Activated CD8-positive, alpha-beta memory T cell treated with anti-CD3 and anti-CD28 coated beads, Interleukin-2, amount 50 U/mL, for 1 hour (primary cell): Measurements from ENCODE around the gene CCNF.

Experiments
- DNase-seq: peaks from one replicate; pipeline ENCODE4 v3.0.0-alpha.2; 2020; ENCODE audit errors: extremely low read depth

Gene CCNF

DNA sequence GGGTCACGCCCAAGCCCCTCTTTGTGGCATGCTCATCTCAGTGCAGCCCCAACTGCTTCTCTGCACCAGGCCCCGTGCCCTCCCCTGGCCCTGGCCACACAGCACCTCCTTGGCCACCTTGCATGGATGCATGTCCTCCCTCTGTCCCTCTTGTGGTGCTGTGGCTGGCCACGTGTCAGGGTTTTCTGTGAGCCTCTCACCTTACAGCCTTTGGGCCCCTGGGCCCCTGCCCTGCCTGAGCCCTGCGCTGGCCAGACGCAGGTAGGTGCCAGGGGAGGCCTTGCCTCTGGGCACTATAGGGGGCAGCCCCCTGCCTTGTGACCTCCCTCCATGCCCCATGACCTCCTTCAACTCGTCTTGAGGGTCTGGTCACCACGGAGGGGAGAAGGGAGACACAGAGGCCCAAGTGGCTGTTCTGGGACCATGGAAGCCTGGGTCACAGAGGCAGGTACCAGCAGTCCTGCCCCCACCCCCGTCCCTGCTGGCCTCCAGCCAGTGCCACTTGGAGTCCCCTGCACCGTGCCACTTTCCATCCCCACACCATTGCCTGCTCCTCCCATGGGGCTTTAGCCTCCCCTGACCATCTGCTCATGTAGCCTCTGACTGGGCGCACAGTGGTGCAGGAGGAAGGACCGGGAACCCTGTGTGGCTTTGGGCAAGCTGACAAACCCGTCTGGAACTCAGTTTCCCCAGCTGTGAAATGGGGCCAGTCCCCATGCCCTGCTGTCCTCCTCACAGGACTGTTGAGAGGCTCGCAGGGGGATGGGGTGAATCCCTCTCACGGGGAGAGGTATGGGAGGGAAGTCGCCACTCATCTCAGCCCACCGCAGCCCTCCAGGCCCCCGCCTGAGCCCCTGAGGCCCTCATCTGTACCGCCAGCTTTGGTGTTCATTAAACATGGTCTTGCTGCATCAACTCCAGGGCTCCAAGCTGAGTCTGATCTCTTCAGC is 73.0 kb downstream of the CCNF start:
- DNase-seq = no peak

DNA sequence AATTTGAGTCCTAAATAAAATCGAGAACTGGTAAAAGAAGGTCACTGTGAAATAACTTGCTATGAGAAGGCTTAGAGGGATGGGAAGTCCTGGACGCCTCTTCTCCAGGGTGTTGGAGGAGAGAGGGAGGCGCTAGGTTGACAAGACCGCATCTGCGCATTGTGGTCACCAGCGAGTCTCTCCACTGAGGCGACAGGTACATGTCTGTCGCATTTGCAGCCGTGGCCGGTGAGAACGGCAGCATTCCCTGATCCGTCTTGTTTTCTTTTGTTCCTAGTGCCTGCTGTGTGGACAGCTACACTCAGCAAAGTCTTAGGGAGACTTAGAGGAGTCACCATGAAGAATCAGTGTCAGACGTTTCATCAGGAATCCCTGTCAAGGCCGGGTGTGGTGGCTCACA is 76.4 kb downstream of the CCNF start:
- no peak for DNase-seq

DNA sequence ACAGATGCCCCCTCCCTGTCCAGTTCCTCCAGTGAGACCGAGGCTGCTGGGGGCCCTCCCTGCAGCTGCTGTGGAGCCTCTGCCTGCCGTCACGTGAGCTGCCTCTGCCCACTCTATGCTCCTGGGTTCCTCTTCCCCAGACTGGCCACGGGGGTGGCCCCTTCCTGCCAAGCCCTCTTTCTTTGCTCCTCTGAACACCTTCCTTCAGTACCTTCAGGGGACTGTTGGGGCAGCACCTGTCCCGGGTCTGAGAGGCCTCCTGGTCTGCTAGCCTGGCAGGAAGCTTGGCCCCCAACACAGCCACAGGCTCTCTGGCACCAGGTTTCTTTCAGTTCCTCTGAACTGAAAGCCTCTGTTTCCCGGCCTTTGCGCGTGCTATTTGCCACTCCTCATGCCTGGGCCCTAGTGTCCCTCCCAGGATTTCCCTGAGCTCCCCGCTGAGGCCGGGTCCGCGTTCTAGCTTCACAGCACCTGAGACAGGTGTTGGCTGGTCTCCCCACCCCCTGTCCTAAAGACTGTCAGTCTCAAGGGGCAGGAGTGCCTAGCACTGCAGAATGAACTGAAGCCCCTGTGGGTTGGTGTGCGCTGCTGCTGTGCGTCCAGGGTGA is 77.9 kb downstream of the CCNF start:
- no peak for DNase-seq

DNA sequence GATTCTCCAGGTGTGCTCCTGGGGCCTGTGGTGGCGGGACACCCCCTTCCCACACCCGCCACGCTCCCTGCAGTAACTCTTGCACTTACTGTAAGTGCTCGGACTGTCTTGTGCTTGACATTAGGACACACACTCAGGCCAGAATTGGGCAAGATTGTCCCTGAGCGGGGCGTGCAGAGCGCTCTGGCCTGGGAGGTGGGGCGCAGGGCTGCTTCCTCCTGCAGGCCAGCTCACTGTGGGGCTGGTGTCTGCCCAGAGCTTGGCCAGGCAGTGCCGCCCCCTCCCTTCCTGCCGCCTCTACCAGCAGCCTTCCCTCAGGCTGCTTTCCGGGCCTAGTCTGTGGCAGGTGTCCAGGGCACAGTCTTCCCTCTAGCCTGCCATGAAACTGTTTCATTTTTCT is 78.4 kb downstream of the CCNF start:
- no peak for DNase-seq
